GM18505 (cell line): ENCODE data around the gene RMC1.
"Not testable (repeated sequence)": the region's sequence is repeated elsewhere in the genome, so short reads cannot be mapped to it uniquely, and the experiment has no call there.

Source experiments
- ATAC-seq: cut with Tn5 transposase; IDR thresholded peaks from one replicate; pipeline ENCODE4 v1.9.1; 2021; ENCODE audit not compliant: unreplicated experiment
- POLR2A ChIP-seq: IDR thresholded peaks from 4 replicates; pipeline ENCODE4 v1.6.1; 2011; ENCODE audit warnings: borderline replicate concordance; ENCODE audit not compliant: insufficient read depth, insufficient read length; ENCODE audit errors: extremely low read depth

The RMC1 gene

DNA sequence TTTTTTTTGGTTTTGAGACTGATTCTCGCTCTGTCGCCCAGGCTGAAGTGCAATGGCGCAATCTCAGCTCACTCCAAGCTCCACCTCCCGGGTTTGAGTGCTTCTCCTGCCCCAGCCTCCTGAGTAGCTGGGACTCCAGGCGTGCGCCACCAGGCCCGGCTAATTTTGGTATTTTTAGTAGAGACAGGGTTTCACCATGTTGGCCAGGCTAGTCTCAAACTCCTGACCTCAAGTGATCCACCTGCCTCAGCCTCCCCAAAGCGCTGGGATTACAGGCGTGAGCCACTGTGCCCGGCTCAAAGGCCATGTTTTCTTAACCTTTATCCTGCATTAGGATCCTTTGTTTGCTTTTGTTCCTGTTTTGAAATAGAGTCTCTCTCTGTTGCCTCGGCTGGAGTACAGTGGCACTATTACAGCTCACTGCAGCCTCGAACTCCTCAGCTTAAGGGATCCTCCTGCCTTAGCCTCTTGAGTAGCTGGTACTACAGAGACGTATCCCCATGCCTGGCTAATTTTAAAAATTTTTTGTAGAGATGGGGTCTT lies 42.0 kb downstream of the RMC1 start:
- no peak for ATAC-seq
- TF ChIP-seq POLR2A: no peak

DNA sequence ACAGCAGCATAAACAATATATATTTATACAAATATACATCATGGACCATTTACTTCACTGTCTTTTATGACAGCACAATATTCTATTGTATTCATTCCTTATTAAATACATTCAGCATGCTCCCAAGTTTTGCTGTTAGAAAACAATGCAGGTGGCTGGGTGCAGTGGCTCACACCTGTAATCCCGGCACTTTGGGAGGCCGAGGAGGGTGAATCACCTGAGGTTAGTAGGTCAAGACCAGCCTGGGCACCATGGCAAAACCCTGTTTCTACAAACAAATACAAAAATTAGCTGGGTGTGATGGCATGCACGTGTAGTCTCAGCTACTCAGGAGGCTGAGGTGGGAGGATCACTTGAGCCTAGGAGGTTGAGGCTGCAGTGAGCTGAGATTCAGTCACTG lies 44.0 kb downstream of the RMC1 start:
- ATAC-seq: no peak
- TF ChIP-seq POLR2A: no peak

DNA sequence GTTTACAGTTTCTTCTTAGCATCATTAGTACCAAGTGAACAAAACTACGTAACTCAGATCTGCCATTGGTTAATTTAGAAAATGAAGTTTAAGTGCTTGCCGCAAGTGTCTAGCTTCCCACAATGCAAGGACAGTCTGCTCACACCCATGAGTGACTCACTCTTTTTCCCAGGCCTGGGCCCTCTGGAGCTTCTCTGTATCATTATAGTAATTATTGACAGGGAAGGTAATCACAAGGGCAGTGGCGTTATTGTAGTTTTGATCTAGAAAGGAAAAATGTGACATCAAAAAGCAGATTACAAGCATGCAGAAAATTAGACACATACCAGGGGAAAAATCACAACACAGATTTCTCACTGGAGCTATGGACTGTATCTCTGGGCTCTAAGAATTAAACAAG lies 44.5 kb downstream of the RMC1 start:
- no peak for ATAC-seq
- TF ChIP-seq POLR2A: no peak

DNA sequence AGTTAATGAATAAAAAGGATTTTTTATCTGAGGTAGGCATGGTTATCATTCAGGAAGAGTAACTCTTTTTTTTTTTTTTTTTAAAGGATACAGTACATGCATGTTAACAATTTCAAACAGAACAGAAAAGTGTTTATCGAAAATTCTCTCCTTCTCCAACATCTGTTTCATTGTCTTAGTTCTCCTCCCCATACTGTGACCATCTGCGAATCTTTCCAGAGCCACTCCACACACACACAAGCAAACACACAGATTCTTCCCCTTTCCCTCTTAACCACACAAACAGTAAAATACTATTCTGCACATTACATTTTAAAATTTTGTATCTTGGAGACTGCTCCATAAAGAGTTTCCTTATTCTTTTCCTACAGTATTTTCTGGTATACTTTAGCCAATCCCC lies 45.0 kb downstream of the RMC1 start:
- TF ChIP-seq POLR2A: no peak
- no peak for ATAC-seq

DNA sequence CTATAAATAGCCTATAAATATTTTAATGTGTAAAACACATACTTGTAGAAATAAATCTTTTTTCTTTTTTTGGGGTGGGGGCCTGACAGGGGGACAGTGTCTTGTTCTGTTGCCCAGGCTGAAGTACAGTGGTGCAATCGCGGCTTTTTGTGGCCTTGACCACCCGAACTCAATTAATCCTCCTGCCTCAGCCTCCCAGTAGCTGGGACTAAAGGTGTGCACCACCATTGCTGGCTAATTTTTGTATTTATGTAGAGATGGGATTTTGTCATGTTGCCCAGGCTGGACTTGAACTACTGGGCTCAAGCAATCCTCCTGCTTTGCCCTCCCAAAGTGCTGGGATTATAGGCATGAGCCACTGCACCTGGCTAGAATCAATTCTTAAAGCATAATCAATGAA lies 45.4 kb downstream of the RMC1 start:
- ATAC-seq: no peak
- no peak for TF ChIP-seq POLR2A

DNA sequence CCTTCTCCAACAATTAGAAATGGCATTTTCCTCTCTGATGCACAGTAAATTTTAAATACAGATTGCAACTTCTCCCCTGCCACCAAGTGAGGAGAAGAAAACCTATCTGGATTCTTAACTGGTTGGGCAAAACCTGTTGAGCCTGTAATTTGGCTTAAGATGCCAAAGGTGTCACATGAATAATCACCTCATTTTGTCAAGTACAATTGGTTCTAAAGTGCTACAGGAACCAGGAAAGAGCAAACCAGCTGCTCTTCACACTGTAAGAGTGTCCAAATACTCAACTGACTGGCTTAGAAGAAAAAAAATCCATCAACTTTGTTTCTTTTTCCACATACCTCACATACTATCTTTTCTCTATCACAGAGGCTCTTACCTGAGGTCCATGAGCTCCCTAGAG lies 47.6 kb downstream of the RMC1 start:
- no peak for TF ChIP-seq POLR2A

DNA sequence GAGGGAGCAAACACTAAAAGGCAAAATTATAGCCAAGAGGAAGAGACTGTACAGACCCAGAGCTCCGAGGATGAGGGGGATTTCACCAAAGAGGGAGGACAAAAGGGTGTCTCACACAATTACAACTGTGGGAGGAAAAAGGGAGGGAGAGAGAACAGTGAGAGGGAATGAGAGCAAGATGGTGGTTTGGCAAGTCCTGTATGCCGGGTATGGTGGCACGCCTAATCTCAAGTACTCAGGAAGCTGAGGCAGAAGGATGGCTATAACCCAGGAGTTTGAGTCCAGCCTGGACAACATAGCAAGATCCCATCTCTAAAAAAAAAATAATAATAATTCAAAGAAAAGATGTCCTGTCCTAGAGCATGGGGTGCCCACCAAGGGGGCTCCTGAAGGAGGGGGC lies 48.7 kb downstream of the RMC1 start:
- ATAC-seq: no peak
- TF ChIP-seq POLR2A: no peak

More for the DNA sequence above, 47.6 kb downstream of the RMC1 start:
- ATAC-seq: no peak

DNA sequence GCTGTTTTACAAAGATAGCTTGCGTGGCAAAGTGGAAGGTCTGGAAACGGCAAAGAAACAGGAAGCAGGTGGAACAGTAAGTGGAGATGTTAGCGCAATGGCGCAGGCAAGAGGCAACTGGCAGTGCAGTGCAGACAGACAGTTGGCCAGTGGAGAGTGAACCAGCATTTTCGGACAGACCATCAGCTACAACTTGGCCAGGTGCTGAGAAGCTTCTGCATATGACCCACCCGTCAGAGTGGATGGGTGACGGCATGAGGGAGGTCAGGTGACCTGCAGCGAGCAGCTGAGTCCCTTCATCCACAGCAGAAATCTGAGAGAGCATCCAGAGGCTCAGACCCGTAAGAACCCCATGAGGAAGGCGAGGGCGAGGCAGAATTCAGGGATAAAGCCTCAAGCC lies 49.2 kb downstream of the RMC1 start:
- no peak for TF ChIP-seq POLR2A
- no peak for ATAC-seq

DNA sequence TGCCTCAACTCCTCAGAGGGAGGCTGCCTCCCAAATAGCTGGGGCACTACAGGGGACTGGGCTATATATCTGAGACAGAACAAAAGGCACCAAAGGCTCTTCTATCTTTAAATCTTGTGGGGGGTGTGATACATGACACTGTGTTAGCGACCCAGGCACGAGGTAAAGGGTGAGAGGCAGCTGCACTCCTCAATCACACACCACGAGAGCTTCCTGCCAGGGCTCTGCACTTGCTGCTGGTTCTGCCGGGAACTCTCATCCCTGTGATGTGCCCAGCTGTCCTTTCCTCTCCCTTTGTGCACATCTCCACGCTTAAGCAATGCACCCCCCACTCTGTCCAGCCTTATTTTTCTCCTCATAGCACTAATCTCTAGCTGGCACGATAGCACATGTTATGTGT lies 50.6 kb downstream of the RMC1 start:
- no peak for ATAC-seq
- no peak for TF ChIP-seq POLR2A

DNA sequence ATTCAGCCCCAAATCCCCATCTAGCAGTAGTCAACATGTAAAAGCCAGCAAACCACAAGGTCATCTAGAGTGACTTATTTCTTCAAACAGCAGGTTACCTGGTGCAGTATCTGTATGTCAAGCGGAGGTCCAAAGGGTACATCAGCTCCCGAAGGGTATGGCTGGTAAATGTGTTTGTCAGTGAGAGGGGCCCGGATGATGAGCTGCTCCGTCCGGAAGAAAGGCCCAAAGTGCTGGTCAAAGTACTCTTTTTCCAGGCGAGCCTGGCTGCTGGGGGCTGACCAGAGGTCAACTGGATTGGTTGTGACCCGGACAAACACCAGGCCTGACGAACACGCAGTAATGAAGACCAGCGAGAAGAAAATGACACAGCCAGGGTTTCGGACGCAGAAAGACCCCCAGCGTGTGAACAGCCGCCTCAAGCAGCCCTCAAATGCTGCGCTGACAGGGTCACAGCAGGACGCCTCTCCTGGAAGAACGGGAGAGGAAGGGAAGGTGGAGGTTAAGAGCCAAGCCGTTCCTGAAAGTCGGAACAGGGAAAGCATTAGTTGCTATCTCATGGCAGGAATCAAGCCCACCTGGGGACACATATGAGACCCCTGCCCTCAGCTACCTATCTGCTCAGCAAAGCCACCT lies 53.0 kb downstream of the RMC1 start:
- no peak for TF ChIP-seq POLR2A
- no peak for ATAC-seq

DNA sequence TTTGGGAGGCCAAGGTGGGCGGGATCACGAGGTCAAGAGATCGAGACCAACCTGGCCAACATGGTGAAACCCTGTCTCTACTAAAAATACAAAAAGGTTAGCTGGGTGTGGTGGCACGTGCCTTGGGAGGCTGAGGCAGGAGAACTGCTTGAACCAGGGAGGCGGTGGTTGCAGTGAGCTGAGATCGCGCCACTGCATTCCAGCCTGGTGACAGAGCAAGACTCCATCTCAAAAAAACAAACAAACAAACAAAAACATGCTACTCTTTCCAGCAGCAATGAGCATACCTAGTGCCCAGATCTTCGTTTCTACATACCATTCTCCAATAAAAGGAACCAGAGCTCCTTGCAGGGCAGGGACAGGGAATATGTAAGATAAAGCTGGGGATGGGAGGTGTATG lies 54.2 kb downstream of the RMC1 start:
- not testable (repeated sequence) for ATAC-seq

DNA sequence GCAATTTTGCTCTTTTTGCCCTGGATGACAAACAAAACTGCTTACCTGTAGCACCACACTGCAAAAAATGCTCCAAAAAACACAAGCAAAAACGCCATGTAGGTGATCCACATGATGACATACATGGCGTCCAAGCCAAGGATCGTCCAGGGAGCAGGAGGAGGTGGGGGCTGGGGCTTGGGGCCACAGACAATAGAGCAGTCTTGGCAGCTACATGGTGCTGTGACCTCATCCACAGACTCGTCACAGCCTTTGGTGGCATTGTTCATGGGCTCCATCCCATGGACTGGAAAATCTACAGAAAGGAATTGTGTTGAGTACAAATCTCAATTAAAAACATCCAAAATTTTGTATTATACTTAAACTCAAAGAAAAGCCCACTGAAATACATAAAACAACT lies 56.9 kb downstream of the RMC1 start:
- ATAC-seq: no peak
- TF ChIP-seq POLR2A: no peak

DNA sequence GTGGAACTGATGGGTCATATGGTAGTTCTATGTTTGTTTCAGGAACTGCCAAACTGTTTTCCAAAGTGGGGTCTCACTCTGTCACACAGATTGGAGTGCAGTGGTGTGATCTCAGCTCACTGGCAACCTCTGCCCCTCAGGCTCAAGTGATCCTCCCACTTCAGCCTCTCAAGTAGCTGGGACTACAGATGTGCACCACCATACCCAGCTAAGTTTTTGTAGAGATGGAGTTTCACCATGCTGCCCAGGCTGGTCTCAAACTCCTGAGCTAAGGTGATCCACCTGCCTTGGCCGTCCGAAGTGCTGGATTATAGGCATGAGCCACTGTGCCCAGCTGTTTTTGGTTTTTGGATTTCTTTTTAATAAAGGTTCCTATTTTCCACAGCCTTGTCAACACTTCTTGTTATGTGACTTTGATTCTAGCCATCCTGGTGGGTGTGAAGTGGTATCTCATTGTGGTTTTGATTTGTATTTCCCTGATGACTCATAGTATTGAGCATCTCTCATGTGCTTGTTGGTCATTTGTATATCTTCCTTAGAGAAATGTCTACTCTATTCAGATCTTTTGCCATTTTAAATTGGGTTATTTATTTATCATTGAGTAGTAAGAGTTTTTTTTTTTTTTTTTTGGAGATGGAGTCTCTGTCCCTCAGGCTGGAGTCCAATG lies 60.2 kb downstream of the RMC1 start:
- ATAC-seq: no peak
- no peak for TF ChIP-seq POLR2A

DNA sequence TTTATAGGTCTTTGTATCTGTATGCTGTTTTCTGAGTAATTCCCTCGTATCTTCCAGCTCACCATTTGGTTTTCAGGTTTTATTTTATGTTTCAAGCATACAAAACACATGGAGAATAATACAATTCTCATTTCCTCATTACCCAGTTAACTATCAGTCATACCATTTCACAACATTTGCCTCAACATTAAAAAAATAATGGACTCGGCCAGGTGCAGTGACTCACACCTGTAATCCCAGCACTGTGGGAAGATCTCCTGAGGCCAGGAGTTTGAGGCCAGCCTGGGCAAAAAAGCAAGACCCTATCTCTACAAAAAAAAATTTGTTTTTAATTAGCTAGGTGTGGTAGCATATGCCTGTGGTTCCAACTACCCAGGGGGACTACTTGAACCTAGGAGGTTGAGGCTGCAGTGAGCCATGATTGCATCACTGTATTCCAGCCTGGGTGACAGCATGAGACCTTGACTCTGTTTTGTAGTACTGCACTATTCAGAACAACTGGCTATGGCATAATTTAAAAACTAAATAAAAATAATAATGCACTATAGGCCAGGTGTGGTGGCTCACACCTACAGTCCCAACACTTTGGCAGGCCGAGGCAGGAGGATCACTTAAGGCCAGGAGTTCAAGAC lies 62.7 kb downstream of the RMC1 start:
- no peak for TF ChIP-seq POLR2A
- ATAC-seq: no peak

DNA sequence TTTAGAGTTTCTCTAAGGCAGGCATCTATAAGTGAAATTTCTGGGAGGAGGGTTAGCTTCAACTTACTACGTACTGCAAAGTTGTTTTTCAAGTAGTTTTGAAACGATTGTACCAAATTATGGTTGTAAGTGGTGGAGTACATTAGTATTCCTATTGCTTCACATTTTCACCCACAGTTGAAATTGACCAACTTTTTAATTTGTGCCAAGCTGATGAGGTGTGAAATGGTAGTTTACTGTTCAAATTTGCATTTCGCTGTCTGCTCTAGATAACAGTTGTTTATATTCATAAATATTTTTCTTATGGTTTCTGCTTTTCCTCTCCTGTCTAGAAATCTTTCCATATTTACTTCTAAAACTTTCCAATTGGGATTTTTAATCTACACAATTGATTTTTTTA lies 64.4 kb downstream of the RMC1 start:
- no peak for ATAC-seq
- TF ChIP-seq POLR2A: no peak
